OCI-LY1 (cell line): ENCODE data around the gene TNFRSF1A.

Experiments used
- EZH2 ChIP-seq: fragments of 200-600 bp; sonication (generic), shearing (Covaris generic); IDR thresholded peaks from 2 replicates; pipeline ENCODE4 v1.8.0; 2017; ENCODE audit warnings: borderline replicate concordance, mixed run types, mild to moderate bottlenecking, antibody characterized with exemption, low read length, moderate library complexity, mixed read lengths
- TF ChIP-seq, protein P1 (sequence below): fragments of 200-600 bp; sonication (generic), shearing (Covaris generic); IDR thresholded peaks from 2 replicates; pipeline ENCODE4 v1.5.1; 2017; ENCODE audit warnings: mild to moderate bottlenecking, antibody characterized with exemption, low read length, moderate library complexity, mixed read lengths

DNA sequence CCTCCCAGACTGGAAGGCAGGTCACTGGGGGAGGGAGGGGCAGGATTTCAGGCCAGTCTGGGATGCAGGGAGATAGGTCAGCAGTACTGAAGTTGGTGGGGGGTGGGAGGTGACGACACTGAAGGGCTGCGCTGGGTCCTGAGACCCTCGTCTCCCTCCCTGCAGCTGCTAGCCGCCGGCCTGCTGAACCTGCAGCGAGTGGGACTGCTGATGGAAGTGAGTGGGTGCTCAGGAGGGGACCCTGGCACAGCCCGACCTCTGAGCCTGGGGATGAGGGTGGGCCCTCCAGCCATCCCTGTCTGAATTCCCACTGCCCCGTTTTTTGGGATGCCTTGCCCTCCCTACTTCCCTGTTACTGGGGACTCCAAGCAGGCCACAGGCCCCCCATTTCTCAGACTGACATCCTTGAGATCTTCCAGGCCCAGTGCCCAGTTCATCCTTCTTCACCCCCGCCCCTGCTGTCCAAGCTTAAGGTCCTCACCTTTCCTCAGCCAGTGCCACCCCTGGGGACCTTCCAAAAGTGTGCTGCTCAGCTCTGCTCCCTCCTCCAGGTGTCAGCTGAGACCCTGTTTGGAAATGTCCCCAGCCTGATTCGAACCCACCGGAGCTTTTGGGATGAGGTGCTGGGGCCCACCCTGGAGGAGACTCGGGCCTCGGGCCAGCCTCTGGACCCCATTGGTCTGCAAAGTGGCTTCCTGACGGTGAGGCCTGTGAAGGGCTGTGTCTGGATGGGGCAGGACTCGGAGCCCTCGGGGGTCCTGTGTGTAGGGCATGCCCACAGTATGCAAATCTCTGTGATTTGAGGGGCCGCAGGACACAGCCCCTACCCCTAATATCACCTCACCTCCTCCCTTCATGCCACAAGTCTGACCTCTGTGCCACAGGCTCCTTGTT lies 25.9 kb downstream of the TNFRSF1A start:
- TF ChIP-seq, protein P1, sequence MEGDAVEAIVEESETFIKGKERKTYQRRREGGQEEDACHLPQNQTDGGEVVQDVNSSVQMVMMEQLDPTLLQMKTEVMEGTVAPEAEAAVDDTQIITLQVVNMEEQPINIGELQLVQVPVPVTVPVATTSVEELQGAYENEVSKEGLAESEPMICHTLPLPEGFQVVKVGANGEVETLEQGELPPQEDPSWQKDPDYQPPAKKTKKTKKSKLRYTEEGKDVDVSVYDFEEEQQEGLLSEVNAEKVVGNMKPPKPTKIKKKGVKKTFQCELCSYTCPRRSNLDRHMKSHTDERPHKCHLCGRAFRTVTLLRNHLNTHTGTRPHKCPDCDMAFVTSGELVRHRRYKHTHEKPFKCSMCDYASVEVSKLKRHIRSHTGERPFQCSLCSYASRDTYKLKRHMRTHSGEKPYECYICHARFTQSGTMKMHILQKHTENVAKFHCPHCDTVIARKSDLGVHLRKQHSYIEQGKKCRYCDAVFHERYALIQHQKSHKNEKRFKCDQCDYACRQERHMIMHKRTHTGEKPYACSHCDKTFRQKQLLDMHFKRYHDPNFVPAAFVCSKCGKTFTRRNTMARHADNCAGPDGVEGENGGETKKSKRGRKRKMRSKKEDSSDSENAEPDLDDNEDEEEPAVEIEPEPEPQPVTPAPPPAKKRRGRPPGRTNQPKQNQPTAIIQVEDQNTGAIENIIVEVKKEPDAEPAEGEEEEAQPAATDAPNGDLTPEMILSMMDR, result no peak
- TF ChIP-seq EZH2, result no peak
